Activated naive CD4-positive, alpha-beta T cell treated with anti-CD3 and anti-CD28 coated beads, Interleukin-2, amount 10 ng/mL, durations not matched to agents 7 days and 5 days (primary cell): ENCODE results near the gene KRT31.
"Not testable (repeated sequence)": the region's sequence is repeated elsewhere in the genome, so short reads cannot be mapped to it uniquely, and the experiment has no call there.

Experiments used
- CTCF ChIA-PET: fragments of 350-600 bp; sonication (Branson Sonifier 250); formaldehyde crosslinking; loops from one replicate; lab custom pipeline; 2021; ENCODE audit warnings: antibody characterized with exemption; lab: Charles Lee
- DNase-seq: peaks from one replicate; pipeline ENCODE4 v3.0.0-alpha.2; 2020
- H3K27ac Mint-ChIP-seq: one replicate; pipeline ENCODE4 v1.8.0; 2021; ENCODE audit warnings: mild to moderate bottlenecking, moderate library complexity, mixed read lengths
- H3K27me3 Mint-ChIP-seq: one replicate; pipeline ENCODE4 v1.8.0; 2021; ENCODE audit warnings: mild to moderate bottlenecking, mixed read lengths
- H3K36me3 Mint-ChIP-seq: one replicate; pipeline ENCODE4 v1.8.0; 2021; ENCODE audit warnings: mixed read lengths
- H3K4me1 Mint-ChIP-seq: one replicate; pipeline ENCODE4 v1.8.0; 2021; ENCODE audit warnings: mixed read lengths
- H3K4me3 Mint-ChIP-seq: one replicate; pipeline ENCODE4 v1.8.0; 2021; ENCODE audit warnings: mild to moderate bottlenecking, moderate library complexity, mixed read lengths
- H3K9me3 Mint-ChIP-seq: one replicate; pipeline ENCODE4 v1.8.0; 2021; ENCODE audit warnings: mixed read lengths

Gene KRT31

GRCh38 chr17:41424111-41424635 lies 26.8 kb upstream of the KRT31 start, which contains the start of gene KRT37:
Gene KRT37, minus strand, starts transcription at chr17:41424585. Its CDS starts 62 bp downstream, at chr17:41424523.
- peaks cover 3% of the 10 kb centered on the region for H3K27me3 Mint-ChIP-seq
- no peaks in the 10 kb centered on the region for H3K4me1 Mint-ChIP-seq
- H3K9me3 Mint-ChIP-seq: no peaks in the 10 kb centered on the region
- no peak within 1 kb of the TSS for H3K4me3 Mint-ChIP-seq
- no peak for DNase-seq
- H3K36me3 Mint-ChIP-seq: no peaks in the 10 kb centered on the region
- CTCF ChIA-PET: interaction anchor here (1.2 kb wide), 1 partner anchor 224 kb away, joined by 3 read pairs; no protein-coding TSS in a partner anchor
- no peak within 1 kb of the TSS for H3K27ac Mint-ChIP-seq

- DNase-seq, CTCF ChIA-PET, H3K4me1 Mint-ChIP-seq, H3K27me3 Mint-ChIP-seq, H3K27ac Mint-ChIP-seq, H3K9me3 Mint-ChIP-seq, H3K36me3 Mint-ChIP-seq, H3K4me3 Mint-ChIP-seq: not testable (repeated sequence)
These were observed 25.2 kb upstream of the KRT31 start for GRCh38 chr17:41422586-41422985.

GRCh38 chr17:41421617-41422016 lies 24.2 kb upstream of the KRT31 start:
- Mint-ChIP-seq H3K36me3 (no peaks in the 10 kb centered on the region), H3K27ac (no peak overlapping the region), H3K9me3 (no peaks in the 10 kb centered on the region), H3K27me3 (peaks cover 3% of the 10 kb centered on the region), H3K4me1 (no peaks in the 10 kb centered on the region), H3K4me3 (no peak overlapping the region)
- DNase-seq: no peak
- CTCF ChIA-PET: no interaction called here

- H3K27me3 Mint-ChIP-seq: peaks cover 3% of the 10 kb centered on the region
- H3K9me3 Mint-ChIP-seq: no peaks in the 10 kb centered on the region
- no peak for DNase-seq
- no peak overlapping the region for H3K4me3 Mint-ChIP-seq
- H3K27ac Mint-ChIP-seq: no peak overlapping the region
- CTCF ChIA-PET: no interaction called here
- no peaks in the 10 kb centered on the region for H3K4me1 Mint-ChIP-seq
- H3K36me3 Mint-ChIP-seq: no peaks in the 10 kb centered on the region
These were observed 23.7 kb upstream of the KRT31 start for GRCh38 chr17:41421116-41421515.

GRCh38 chr17:41420134-41420533 lies 22.7 kb upstream of the KRT31 start:
- Mint-ChIP-seq H3K27me3 (peaks cover 3% of the 10 kb centered on the region), H3K4me3 (no peak overlapping the region), H3K27ac (no peak overlapping the region), H3K4me1 (no peaks in the 10 kb centered on the region), H3K9me3 (no peaks in the 10 kb centered on the region), H3K36me3 (no peaks in the 10 kb centered on the region)
- no peak for DNase-seq
- CTCF ChIA-PET: no interaction called here

GRCh38 chr17:41419716-41420115 lies 22.3 kb upstream of the KRT31 start:
- CTCF ChIA-PET: interaction anchor here (1.3 kb wide), 1 partner anchor 11 kb away, joined by 4 read pairs; no protein-coding TSS in a partner anchor
- H3K4me3 Mint-ChIP-seq: no peak overlapping the region
- H3K27me3 Mint-ChIP-seq: peaks cover 3% of the 10 kb centered on the region
- no peaks in the 10 kb centered on the region for H3K4me1 Mint-ChIP-seq
- H3K27ac Mint-ChIP-seq: no peak overlapping the region
- H3K9me3 Mint-ChIP-seq: no peaks in the 10 kb centered on the region
- no peak for DNase-seq
- no peaks in the 10 kb centered on the region for H3K36me3 Mint-ChIP-seq

- no peaks in the 10 kb centered on the region for H3K9me3 Mint-ChIP-seq
- CTCF ChIA-PET: interaction anchor here (1.3 to 1.6 kb wide), 4 partner anchors 9 to 95 kb away, joined by 3 to 4 read pairs (median 4); no protein-coding TSS in a partner anchor
- H3K36me3 Mint-ChIP-seq: no peaks in the 10 kb centered on the region
These were observed 20.9 kb upstream of the KRT31 start for GRCh38 chr17:41418116-41418860.

GRCh38 chr17:41417576-41418015 lies 20.2 kb upstream of the KRT31 start:
- H3K4me3 Mint-ChIP-seq: no peak overlapping the region
- no peaks in the 10 kb centered on the region for H3K9me3 Mint-ChIP-seq
- CTCF ChIA-PET: interaction anchor here (1.3 to 1.6 kb wide), 3 partner anchors 10 to 95 kb away, joined by 3 to 4 read pairs (median 3); no protein-coding TSS in a partner anchor
- H3K4me1 Mint-ChIP-seq: no peaks in the 10 kb centered on the region
- DNase-seq: no peak
- no peaks in the 10 kb centered on the region for H3K36me3 Mint-ChIP-seq
- H3K27ac Mint-ChIP-seq: no peak overlapping the region
- H3K27me3 Mint-ChIP-seq: peaks cover 5% of the 10 kb centered on the region

More at GRCh38 chr17:41418116-41418860, 20.9 kb upstream of the KRT31 start:
- no peak overlapping the region for H3K27ac Mint-ChIP-seq
- no peak overlapping the region for H3K4me3 Mint-ChIP-seq
- no peaks in the 10 kb centered on the region for H3K4me1 Mint-ChIP-seq
- peaks cover 5% of the 10 kb centered on the region for H3K27me3 Mint-ChIP-seq
- no peak for DNase-seq

- Mint-ChIP-seq H3K4me3 (no peak overlapping the region), H3K27ac (no peak overlapping the region), H3K27me3 (peaks cover 5% of the 10 kb centered on the region), H3K4me1 (no peaks in the 10 kb centered on the region), H3K36me3 (no peaks in the 10 kb centered on the region), H3K9me3 (no peaks in the 10 kb centered on the region)
- no peak for DNase-seq
- CTCF ChIA-PET: interaction anchor here (1.3 to 1.6 kb wide), 3 partner anchors 9 to 94 kb away, joined by 3 to 4 read pairs (median 3); no protein-coding TSS in a partner anchor
These were observed 19.7 kb upstream of the KRT31 start for GRCh38 chr17:41417127-41417526.

- Mint-ChIP-seq H3K36me3 (no peaks in the 10 kb centered on the region), H3K27ac (no peak overlapping the region), H3K4me3 (no peak overlapping the region), H3K4me1 (no peaks in the 10 kb centered on the region), H3K27me3 (peaks cover 6% of the 10 kb centered on the region), H3K9me3 (no peaks in the 10 kb centered on the region)
- CTCF ChIA-PET: no interaction called here
- no peak for DNase-seq
These were observed 19.1 kb upstream of the KRT31 start for GRCh38 chr17:41416479-41416878.

GRCh38 chr17:41415833-41416335 lies 18.5 kb upstream of the KRT31 start:
- CTCF ChIA-PET: no interaction called here
- Mint-ChIP-seq H3K9me3 (no peaks in the 10 kb centered on the region), H3K27me3 (peaks cover 8% of the 10 kb centered on the region)

GRCh38 chr17:41415411-41415810 lies 18.0 kb upstream of the KRT31 start:
- Mint-ChIP-seq H3K4me1 (no peaks in the 10 kb centered on the region), H3K9me3 (no peaks in the 10 kb centered on the region), H3K36me3 (no peaks in the 10 kb centered on the region), H3K4me3 (no peak overlapping the region), H3K27ac (no peak overlapping the region), H3K27me3 (peaks cover 8% of the 10 kb centered on the region)
- DNase-seq: no peak
- CTCF ChIA-PET: no interaction called here

More at GRCh38 chr17:41415833-41416335, 18.5 kb upstream of the KRT31 start:
- H3K4me1 Mint-ChIP-seq: no peaks in the 10 kb centered on the region
- H3K27ac Mint-ChIP-seq: no peak overlapping the region
- no peaks in the 10 kb centered on the region for H3K36me3 Mint-ChIP-seq
- DNase-seq: no peak
- no peak overlapping the region for H3K4me3 Mint-ChIP-seq

GRCh38 chr17:41413982-41414381 lies 16.6 kb upstream of the KRT31 start:
- no peak overlapping the region for H3K4me3 Mint-ChIP-seq
- no peaks in the 10 kb centered on the region for H3K36me3 Mint-ChIP-seq
- no peak overlapping the region for H3K27ac Mint-ChIP-seq
- H3K9me3 Mint-ChIP-seq: no peaks in the 10 kb centered on the region
- no peak for DNase-seq
- peaks cover 4% of the 10 kb centered on the region for H3K4me1 Mint-ChIP-seq
- peaks cover 8% of the 10 kb centered on the region for H3K27me3 Mint-ChIP-seq
- CTCF ChIA-PET: no interaction called here

- Mint-ChIP-seq H3K4me3 (no peak overlapping the region), H3K36me3 (no peaks in the 10 kb centered on the region), H3K9me3 (no peaks in the 10 kb centered on the region), H3K4me1 (peaks cover 6% of the 10 kb centered on the region), H3K27me3 (peaks cover 8% of the 10 kb centered on the region), H3K27ac (no peak overlapping the region)
- CTCF ChIA-PET: no interaction called here
- DNase-seq: no peak
These were observed 16.0 kb upstream of the KRT31 start for GRCh38 chr17:41413353-41413957.
